Effector memory CD8-positive, alpha-beta T cell (primary cell): ENCODE measurements around the gene CCL27.
A peak's percentile ranks its signal among the peaks of the same experiment; 100 is the strongest.
"Not testable (repeated sequence)": the region's sequence is repeated elsewhere in the genome, so short reads cannot be mapped to it uniquely, and the experiment has no call there.

Source experiments
- ATAC-seq: fragments of 150-1000 bp; cut with Tn5 transposase; replicated peaks from 2 replicates; pipeline ENCODE4 v1.10.0; 2021; ENCODE audit warnings: mild to moderate bottlenecking, moderate library complexity
- DNase-seq, 3 experiments: peaks; one replicate each; pipeline ENCODE4 v3.0.0; 2021
- H3K27ac Mint-ChIP-seq, 2 donors: one replicate each; pipeline ENCODE4 v1.8.0; 2022; ENCODE audit warnings: mild to moderate bottlenecking in 2 of 2, mixed read lengths in 2 of 2, moderate library complexity in 2 of 2
- H3K27me3 Mint-ChIP-seq, 2 donors: one replicate each; pipeline ENCODE4 v1.8.0; 2022; ENCODE audit warnings: mixed read lengths in 2 of 2
- H3K36me3 Mint-ChIP-seq: one replicate; pipeline ENCODE4 v1.8.0; 2022; ENCODE audit warnings: mild to moderate bottlenecking, moderate library complexity, mixed read lengths; ENCODE audit not compliant: insufficient read depth
- H3K4me1 Mint-ChIP-seq, 2 donors: one replicate each; pipeline ENCODE4 v1.8.0; 2022; ENCODE audit warnings: low read depth in 2 of 2, mixed read lengths in 2 of 2
- H3K4me3 Mint-ChIP-seq, 2 donors: one replicate each; pipeline ENCODE4 v1.8.0; 2022; ENCODE audit warnings: mild to moderate bottlenecking in 2 of 2, mixed read lengths in 2 of 2, moderate library complexity in 2 of 2
- H3K9me3 Mint-ChIP-seq, 2 donors: one replicate each; pipeline ENCODE4 v1.8.0; 2022; ENCODE audit warnings: mixed read lengths in 2 of 2

The CCL27 gene

DNA sequence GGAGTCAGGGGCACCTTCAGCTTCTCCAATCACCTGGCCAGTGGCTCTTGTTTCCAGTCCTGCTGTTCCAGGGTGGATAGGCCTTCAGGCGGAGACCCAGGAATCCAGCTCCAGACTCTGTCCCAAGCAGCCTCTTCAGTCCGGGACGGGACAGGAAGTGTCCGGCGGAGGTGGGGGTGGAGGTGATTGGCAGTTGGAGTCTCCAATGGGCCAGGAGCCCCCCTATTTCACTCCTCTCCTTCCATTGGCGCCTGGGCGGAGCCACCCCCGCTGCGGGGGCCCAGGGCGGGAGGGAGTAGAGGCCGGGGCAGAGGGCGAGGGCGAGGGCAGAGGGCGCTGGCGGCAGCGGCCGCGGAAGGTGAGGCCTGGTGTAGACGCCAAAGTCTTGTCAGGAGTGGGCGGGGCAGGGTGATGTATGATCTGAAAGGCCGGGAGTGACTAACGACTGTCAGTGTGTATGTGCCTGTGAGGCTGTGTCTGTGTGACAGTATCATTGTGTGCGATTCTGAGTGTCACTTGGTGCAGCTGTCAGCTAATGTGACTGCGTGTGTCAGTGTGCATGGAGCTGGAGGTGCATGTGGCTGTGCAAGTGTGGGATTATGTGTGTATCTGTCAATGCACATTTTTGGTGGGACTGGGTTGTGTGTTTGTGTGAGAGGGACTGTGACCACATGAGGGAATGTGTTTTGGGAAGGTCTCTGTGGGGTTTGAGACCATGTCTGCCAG, 10.4 kb downstream of the CCL27 start, which contains the start of gene IL11RA:
Gene IL11RA (plus strand): TSS at position 310 of the 726 bp plus-strand sequence. CDS start 3,033 bp downstream, outside the sequence.
- H3K27ac Mint-ChIP-seq: peak within 1 kb of the TSS; percentile 5 to 26
- no peaks in the 10 kb centered on the region for H3K27me3 Mint-ChIP-seq
- no peaks in the 10 kb centered on the region for H3K9me3 Mint-ChIP-seq
- peak within 1 kb of the TSS in 1 of 2 donors; percentile 0 for H3K4me3 Mint-ChIP-seq
- no peak for DNase-seq
- peak; percentile 29 for ATAC-seq
- H3K4me1 Mint-ChIP-seq: peaks cover 37 to 42% of the 10 kb centered on the region in 2 donors
- peaks cover 32% of the 10 kb centered on the region for H3K36me3 Mint-ChIP-seq

- Mint-ChIP-seq H3K9me3 (no peaks in the 10 kb centered on the region), H3K27ac (no peak overlapping the region), H3K36me3 (peaks cover 38% of the 10 kb centered on the region), H3K4me3 (no peak overlapping the region), H3K27me3 (no peaks in the 10 kb centered on the region), H3K4me1 (peaks cover 39 to 44% of the 10 kb centered on the region in 2 donors)
- DNase-seq (no peak), ATAC-seq (no peak)
These were observed 11.1 kb downstream of the CCL27 start for GRCh38 chr9:34651321-34651720.

- no peak for DNase-seq
- Mint-ChIP-seq H3K36me3 (peaks cover 42% of the 10 kb centered on the region), H3K27me3 (no peaks in the 10 kb centered on the region), H3K9me3 (no peaks in the 10 kb centered on the region), H3K4me3 (no peak overlapping the region), H3K4me1 (peaks cover 44 to 49% of the 10 kb centered on the region in 2 donors), H3K27ac (no peak overlapping the region)
- no peak for ATAC-seq
These were observed 11.6 kb downstream of the CCL27 start for GRCh38 chr9:34650816-34651215.

- Mint-ChIP-seq H3K4me3 (peak overlapping the region in 1 of 2 donors; percentile 42), H3K9me3 (no peaks in the 10 kb centered on the region), H3K4me1 (peaks cover 42 to 43% of the 10 kb centered on the region in 2 donors), H3K27me3 (no peaks in the 10 kb centered on the region), H3K27ac (peak overlapping the region in 1 of 2 donors; percentile 78), H3K36me3 (peaks cover 42% of the 10 kb centered on the region)
- no peak for ATAC-seq
- no peak for DNase-seq
These were observed 13.8 kb downstream of the CCL27 start for GRCh38 chr9:34648673-34649072.

DNA sequence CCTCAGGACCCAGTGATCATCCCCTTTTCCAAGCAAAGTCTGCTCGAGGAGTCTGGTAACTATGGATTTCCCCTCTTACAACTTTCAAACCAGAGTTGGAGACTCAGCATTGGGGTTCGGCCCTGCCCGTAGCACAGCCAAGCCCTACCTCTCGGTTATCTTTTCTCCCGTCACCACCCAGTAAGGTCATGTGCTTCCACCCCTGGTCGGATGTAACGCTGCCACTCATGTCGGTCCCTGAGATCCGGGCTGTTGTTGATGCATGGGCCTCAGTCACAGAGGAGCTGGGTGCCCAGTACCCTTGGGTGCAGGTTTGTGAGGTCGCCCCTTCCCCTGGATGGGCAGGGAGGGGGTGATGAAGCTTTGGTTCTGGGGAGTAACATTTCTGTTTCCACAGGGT, 14.8 kb downstream of the CCL27 start:
- ATAC-seq (no peak), DNase-seq (no peak)
- no peaks in the 10 kb centered on the region for H3K27me3 Mint-ChIP-seq
- peak overlapping the region; percentile 78 to 81 for H3K27ac Mint-ChIP-seq
- H3K4me3 Mint-ChIP-seq: peak overlapping the region; percentile 89 to 90
- peaks cover 42% of the 10 kb centered on the region for H3K36me3 Mint-ChIP-seq
- H3K4me1 Mint-ChIP-seq: peaks cover 34 to 36% of the 10 kb centered on the region in 2 donors
- H3K9me3 Mint-ChIP-seq: no peaks in the 10 kb centered on the region

DNA sequence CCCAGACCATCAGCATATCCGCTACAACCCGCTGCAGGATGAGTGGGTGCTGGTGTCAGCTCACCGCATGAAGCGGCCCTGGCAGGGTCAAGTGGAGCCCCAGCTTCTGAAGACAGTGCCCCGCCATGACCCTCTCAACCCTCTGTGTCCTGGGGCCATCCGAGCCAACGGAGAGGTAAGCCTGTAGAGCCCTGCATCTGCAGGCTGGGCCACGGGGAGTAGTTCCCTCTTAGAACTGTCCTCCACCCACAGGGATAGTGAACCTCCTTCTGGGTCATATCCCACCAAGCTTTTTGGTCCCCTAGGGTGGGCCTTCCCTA, 15.4 kb downstream of the CCL27 start:
- Mint-ChIP-seq H3K27me3 (no peaks in the 10 kb centered on the region), H3K4me3 (peak overlapping the region; percentile 89 to 90), H3K4me1 (peaks cover 29 to 31% of the 10 kb centered on the region in 2 donors), H3K27ac (peak overlapping the region; percentile 78 to 81), H3K9me3 (no peaks in the 10 kb centered on the region), H3K36me3 (peaks cover 42% of the 10 kb centered on the region)
- no peak for ATAC-seq
- DNase-seq: no peak

GRCh38 chr9:34646211-34647083, 16.0 kb downstream of the CCL27 start, which contains the start of gene GALT:
Gene GALT, plus strand, starts transcription at chr9:34646675. Its CDS starts 30 bp downstream, at chr9:34646705.
- peak; percentile 88 for ATAC-seq

DNA sequence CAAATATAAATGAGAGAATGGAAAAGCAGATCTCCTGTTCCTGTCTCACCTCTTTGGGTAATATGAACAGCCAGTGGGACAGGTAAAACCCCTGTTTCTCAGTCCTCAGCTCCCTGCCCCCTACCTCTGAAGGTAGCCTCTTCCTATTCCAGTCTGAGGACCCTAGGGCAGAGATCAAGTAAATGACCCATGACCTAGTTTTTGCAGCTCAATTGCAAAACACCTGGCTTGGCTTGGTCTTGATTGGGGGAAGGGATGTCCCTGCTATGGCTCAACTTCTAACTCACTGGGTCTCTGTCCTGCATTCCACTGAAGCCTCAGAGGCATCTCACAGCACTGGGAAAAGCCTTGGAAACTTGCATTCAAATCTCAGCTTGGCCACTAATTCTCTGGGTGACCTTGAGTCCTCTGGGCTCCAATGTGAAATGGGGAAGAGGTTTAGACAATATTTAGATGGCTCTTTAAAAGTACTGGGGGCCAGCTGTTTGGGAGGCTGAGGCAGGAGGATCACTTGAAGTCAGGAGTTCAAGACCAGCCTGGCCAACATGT, 17.6 kb downstream of the CCL27 start:
- DNase-seq (no peak), ATAC-seq (no peak)
- Mint-ChIP-seq H3K4me1 (peaks cover 29 to 31% of the 10 kb centered on the region in 2 donors), H3K4me3 (no peak overlapping the region), H3K9me3 (no peaks in the 10 kb centered on the region), H3K27ac (no peak overlapping the region), H3K27me3 (no peaks in the 10 kb centered on the region), H3K36me3 (peaks cover 31% of the 10 kb centered on the region)

More at GRCh38 chr9:34646211-34647083, 16.0 kb downstream of the CCL27 start, which contains the start of gene GALT:
- DNase-seq: peak; percentile 95 to 97 (median 96)
- H3K9me3 Mint-ChIP-seq: no peaks in the 10 kb centered on the region
- peak within 1 kb of the TSS; percentile 89 to 90 for H3K4me3 Mint-ChIP-seq
- peaks cover 42% of the 10 kb centered on the region for H3K36me3 Mint-ChIP-seq
- peaks cover 29 to 31% of the 10 kb centered on the region in 2 donors for H3K4me1 Mint-ChIP-seq
- H3K27ac Mint-ChIP-seq: peak within 1 kb of the TSS; percentile 78 to 81
- H3K27me3 Mint-ChIP-seq: no peaks in the 10 kb centered on the region

DNA sequence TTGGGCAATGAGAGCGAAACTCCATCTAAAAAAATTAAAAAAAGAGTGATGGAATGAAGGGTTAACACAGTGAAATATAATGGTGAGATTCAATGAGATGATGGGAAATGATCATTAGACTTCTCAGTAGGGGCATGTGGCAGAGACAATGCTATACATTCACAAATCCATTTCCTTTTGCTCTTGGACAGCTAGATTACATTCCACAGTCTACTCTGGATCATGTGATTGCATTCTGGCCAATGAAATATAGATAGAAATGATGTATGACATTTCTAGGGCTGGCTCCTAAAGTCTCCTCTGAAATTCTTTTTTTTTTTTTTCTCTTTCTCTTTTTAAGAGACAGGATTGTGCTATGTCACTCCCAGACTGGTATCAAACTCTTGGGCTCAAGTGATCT, 19.8 kb downstream of the CCL27 start:
- Mint-ChIP-seq H3K4me1 (peaks cover 21 to 28% of the 10 kb centered on the region in 2 donors), H3K4me3 (no peak overlapping the region), H3K27ac (peak overlapping the region in 1 of 2 donors; percentile 54), H3K27me3 (no peaks in the 10 kb centered on the region), H3K9me3 (no peaks in the 10 kb centered on the region), H3K36me3 (peaks cover 18% of the 10 kb centered on the region)
- ATAC-seq: no peak
- DNase-seq: no peak

- not testable (repeated sequence) for H3K4me3 Mint-ChIP-seq, DNase-seq, H3K27me3 Mint-ChIP-seq, ATAC-seq, H3K9me3 Mint-ChIP-seq, H3K27ac Mint-ChIP-seq
- Mint-ChIP-seq H3K36me3 (peaks cover 11% of the 10 kb centered on the region), H3K4me1 (peaks cover 21 to 28% of the 10 kb centered on the region in 2 donors)
These were observed 23.1 kb downstream of the CCL27 start for GRCh38 chr9:34639322-34639721.

DNA sequence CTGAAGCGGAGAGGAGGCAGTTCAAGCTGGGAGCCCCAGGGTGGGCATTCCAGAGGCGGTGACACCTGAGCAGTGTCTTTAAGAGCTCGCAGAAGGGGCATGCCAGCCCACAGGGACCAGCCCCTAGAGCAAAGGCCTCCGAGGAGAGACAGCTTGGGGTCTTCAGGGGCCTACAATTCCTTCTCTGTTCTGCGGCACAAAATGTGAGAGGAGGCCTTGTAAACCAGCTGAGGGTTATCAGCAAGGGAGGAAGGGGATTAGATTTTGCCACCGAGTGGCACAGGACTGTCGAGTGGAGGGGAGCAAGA, 24.4 kb downstream of the CCL27 start:
- Mint-ChIP-seq H3K36me3 (peaks cover 11% of the 10 kb centered on the region), H3K4me3 (peak overlapping the region; percentile 89 to 91), H3K27me3 (no peaks in the 10 kb centered on the region), H3K27ac (peak overlapping the region; percentile 92 to 99), H3K9me3 (no peaks in the 10 kb centered on the region), H3K4me1 (peaks cover 26 to 28% of the 10 kb centered on the region in 2 donors)
- ATAC-seq (no peak), DNase-seq (no peak)

DNA sequence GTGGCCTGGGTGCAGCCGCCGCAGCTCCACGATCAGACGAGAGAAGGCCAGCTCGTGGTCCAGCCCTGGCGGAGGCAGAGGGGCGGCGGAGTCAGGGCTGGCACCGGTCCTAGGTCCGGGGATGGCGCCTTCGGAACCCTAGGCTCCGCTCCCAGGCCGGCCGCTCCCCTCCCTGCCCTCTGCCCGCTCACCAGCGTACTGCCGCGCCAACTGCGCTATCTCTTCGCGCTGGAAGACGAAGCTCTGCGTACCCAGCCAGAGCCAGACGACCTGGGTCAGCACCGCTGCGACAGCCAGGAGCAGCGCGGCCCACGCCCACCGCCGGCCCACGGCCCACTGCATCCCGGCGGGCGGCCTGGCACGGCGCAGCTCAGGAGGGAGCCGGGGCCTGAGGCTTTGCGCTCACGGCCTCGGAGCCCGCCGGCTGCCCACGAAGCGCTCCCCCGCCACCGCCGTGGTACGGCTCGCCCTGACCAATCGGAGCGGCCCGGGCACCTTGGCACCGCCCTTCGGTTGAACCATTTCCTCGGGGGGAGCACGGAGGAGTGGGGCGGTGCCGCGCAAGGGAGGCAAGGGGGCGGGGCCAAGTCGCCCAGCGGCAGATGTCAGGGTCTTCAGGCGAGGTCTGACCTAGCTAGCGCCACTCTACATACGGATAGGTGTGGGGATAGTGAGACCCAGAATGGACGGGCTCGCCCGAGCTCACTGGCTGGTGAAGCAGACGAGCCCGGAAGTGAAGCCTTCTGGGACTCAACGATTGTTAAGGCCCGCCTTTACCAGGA, 24.9 kb downstream of the CCL27 start, which contains the start of gene SIGMAR1:
Gene SIGMAR1 (minus strand): TSS at position 432 of the 782 bp plus-strand sequence. CDS start 90 bp downstream, at position 342.
- peak; percentile 93 to 96 (median 93) for DNase-seq

More for the DNA sequence above, 24.9 kb downstream of the CCL27 start, which contains the start of gene SIGMAR1:
- Mint-ChIP-seq H3K27ac (peak within 1 kb of the TSS; percentile 92 to 99), H3K4me3 (peak within 1 kb of the TSS; percentile 89 to 91), H3K9me3 (no peaks in the 10 kb centered on the region), H3K36me3 (peaks cover 11% of the 10 kb centered on the region), H3K4me1 (peaks cover 26 to 28% of the 10 kb centered on the region in 2 donors), H3K27me3 (no peaks in the 10 kb centered on the region)
- peak; percentile 93 for ATAC-seq
